HepG2 (cell line): Measurements from ENCODE around the gene SEPTIN2. TPM values are rescaled to one million over a fixed set of nuclear protein-coding genes. Genes with fewer than 3 reads are reported as not detected.
A peak's percentile ranks its signal among the peaks of the same experiment; 100 is the strongest.

Experiments
- ARNT2 ChIP-seq: sonication (generic); formaldehyde crosslinking; IDR thresholded peaks from 2 replicates; pipeline ENCODE4 v1.8.0; 2022; ENCODE audit warnings: mild to moderate bottlenecking, low read depth, missing genetic modification reagents, moderate library complexity
- CENPX ChIP-seq: sonication (generic); formaldehyde crosslinking; IDR thresholded peaks from 2 replicates; pipeline ENCODE4 v1.9.0; 2021; ENCODE audit warnings: mild to moderate bottlenecking, missing genetic modification reagents, moderate library complexity
- JUN ChIP-seq: sonication (generic); formaldehyde crosslinking; IDR thresholded peaks from 2 replicates; pipeline ENCODE4 v1.4.0; 2020; ENCODE audit warnings: mild to moderate bottlenecking, missing genetic modification reagents
- KAT2B ChIP-seq: fragments of 150-350 bp; IDR thresholded peaks from 2 replicates; pipeline ENCODE4 v1.6.1; 2014; ENCODE audit warnings: low read depth, low read length, borderline replicate concordance
- KDM2A ChIP-seq: sonication (generic); formaldehyde crosslinking; IDR thresholded peaks from 2 replicates; pipeline ENCODE4 v1.4.0; 2020; ENCODE audit warnings: low read depth, missing genetic modification reagents, borderline replicate concordance
- KIAA2018 ChIP-seq: sonication (generic); formaldehyde crosslinking; IDR thresholded peaks from 2 replicates; pipeline ENCODE4 v1.5.0; 2020; ENCODE audit warnings: mild to moderate bottlenecking, missing genetic modification reagents, borderline replicate concordance
- MXI1 ChIP-seq: IDR thresholded peaks from 3 replicates; pipeline ENCODE4 v1.6.1; 2012; ENCODE audit warnings: low read depth, low read length, inconsistent platforms, borderline replicate concordance
- NPAS2 ChIP-seq: sonication (generic); formaldehyde crosslinking; IDR thresholded peaks from 2 replicates; pipeline ENCODE4 v1.8.0; 2022; ENCODE audit warnings: mild to moderate bottlenecking, missing genetic modification reagents, borderline replicate concordance
- SALL2 ChIP-seq: sonication (generic); formaldehyde crosslinking; IDR thresholded peaks from 2 replicates; pipeline ENCODE4 v1.8.1; 2023; ENCODE audit warnings: mild to moderate bottlenecking, missing genetic modification reagents, inconsistent platforms
- TRIM22 ChIP-seq: fragments of 450-650 bp; IDR thresholded peaks from 2 replicates; pipeline ENCODE4 v1.6.1; 2017
- ZGPAT ChIP-seq: IDR thresholded peaks from 2 replicates; pipeline ENCODE4 v1.6.1; 2016; ENCODE audit warnings: mild to moderate bottlenecking
- ZIK1 ChIP-seq: sonication (generic); formaldehyde crosslinking; IDR thresholded peaks from 2 replicates; pipeline ENCODE4 v1.5.0; 2020; ENCODE audit warnings: mild to moderate bottlenecking, low read depth, missing genetic modification reagents, borderline replicate concordance
- ZNF280B ChIP-seq: sonication (generic); formaldehyde crosslinking; IDR thresholded peaks from 2 replicates; pipeline ENCODE4 v1.5.0; 2020; ENCODE audit warnings: missing genetic modification reagents, mild to moderate bottlenecking, borderline replicate concordance
- ZNF549 ChIP-seq: sonication (generic); formaldehyde crosslinking; IDR thresholded peaks from 2 replicates; pipeline ENCODE4 v1.5.0; 2020; ENCODE audit warnings: missing genetic modification reagents
- ZNF576 ChIP-seq: sonication (generic); formaldehyde crosslinking; IDR thresholded peaks from 2 replicates; pipeline ENCODE4 v1.4.0; 2020; ENCODE audit warnings: mild to moderate bottlenecking, missing genetic modification reagents
- ZNF781 ChIP-seq: sonication (generic); formaldehyde crosslinking; IDR thresholded peaks from 2 replicates; pipeline ENCODE4 v1.5.1; 2020; ENCODE audit warnings: borderline replicate concordance, mild to moderate bottlenecking, missing genetic modification reagents; ENCODE audit errors: not compliant biosample characterization
- ZSCAN21 ChIP-seq: sonication (generic); formaldehyde crosslinking; IDR thresholded peaks from 2 replicates; pipeline ENCODE4 v1.8.0; 2022; ENCODE audit warnings: mild to moderate bottlenecking, missing genetic modification reagents, moderate library complexity, borderline replicate concordance
- polyA plus RNA-seq, 8 experiments: library from polyadenylated mRNA; depleted of rRNA in 3 of 8; stranded (reverse) in 7 of 8; unstranded in 1 of 8; fragments of >200 nt; fragmentation: Illumina TruSeq in 4 of 8; extraction: Trizol in 4 of 8; gene quantifications; 2 replicates each; pipeline versions ENCODE4 v1.2.1 to v1.2.3, GENCODE V29; 2011 to 2016; ENCODE audit warnings: low read depth in 4 of 8, missing spikeins in 1 of 8, mixed read lengths in 1 of 8; ENCODE audit not compliant: insufficient read depth in 1 of 8
- total RNA-seq, 5 experiments: library from RNA; depleted of rRNA; stranded (reverse); fragments of >200 nt; fragmentation: Illumina TruSeq; extraction: Trizol; gene quantifications; 2 replicates each; pipeline ENCODE4 v1.2.3, GENCODE V29; 2016; ENCODE audit warnings: low read depth in 1 of 5

Gene SEPTIN2
- total and polyA plus RNA-seq, 2 of the 13 experiments (the other 11 are each of a cell fraction or from before 2014, with no cell fraction given) = 493 to 733 TPM

- TF ChIP-seq TRIM22 = no peak
- TF ChIP-seq ZNF280B (CRISPR knock-in tag) = no peak
- no peak for TF ChIP-seq NPAS2 (CRISPR knock-in tag)
- TF ChIP-seq KAT2B = no peak
- TF ChIP-seq ZNF549 (CRISPR knock-in tag) = no peak
- TF ChIP-seq KIAA2018 (CRISPR knock-in tag) = no peak
- TF ChIP-seq ZGPAT = no peak
- 0 out of 2 replicates have a peak, but pooled peaks have one; percentile 37 for TF ChIP-seq ZSCAN21 (CRISPR knock-in tag)
- no peak for TF ChIP-seq JUN (CRISPR knock-in tag)
- no peak for TF ChIP-seq ZIK1 (CRISPR knock-in tag)
- no peak for TF ChIP-seq CENPX (CRISPR knock-in tag)
- no peak for TF ChIP-seq ARNT2 (CRISPR knock-in tag)
- no peak for TF ChIP-seq ZNF781
- TF ChIP-seq MXI1 = 0 out of 3 replicates have a peak, but pooled peaks have one; percentile 55
- TF ChIP-seq ZNF576 (CRISPR knock-in tag) = no peak
- TF ChIP-seq SALL2 (CRISPR knock-in tag) = peak; percentile 7; the same call in 1 of the 2 replicates
- 0 out of 2 replicates have a peak, but pooled peaks have one; percentile 18 for TF ChIP-seq KDM2A
These were observed 34.8 kb downstream of the SEPTIN2 start (continued) for GRCh38 chr2:241350530-241350877.
